ENCODE results near the gene NAA50.

NAA50 gene

GRCh38 chr3:113745756-113746547, at the start of gene NAA50:
Gene NAA50 (minus strand): TSS chr3:113746249. CDS start chr3:113745949, 300 bp downstream.
- peak; percentile 95 for DNase-seq (ENCODE audit: low spot score)
- peak; percentile 91 for FAIRE-seq

GRCh38 chr3:113795693-113796092, 49.6 kb upstream of the NAA50 start:
- DNase-seq (ENCODE audit: low spot score) (no peak), FAIRE-seq (no peak)

GRCh38 chr3:113794526-113794925, 48.5 kb upstream of the NAA50 start:
- FAIRE-seq, result no peak
- DNase-seq (ENCODE audit: low spot score), result no peak

GRCh38 chr3:113791381-113791780, 45.3 kb upstream of the NAA50 start:
- DNase-seq (ENCODE audit: low spot score) (no peak), FAIRE-seq (no peak)

- FAIRE-seq, result no peak
- DNase-seq (ENCODE audit: low spot score), result no peak
These were observed 37.9 kb upstream of the NAA50 start for GRCh38 chr3:113783980-113784379.

GRCh38 chr3:113783463-113783862, 37.4 kb upstream of the NAA50 start:
- DNase-seq (ENCODE audit: low spot score) (peak; percentile 53), FAIRE-seq (no peak)

GRCh38 chr3:113776564-113776963, 30.5 kb upstream of the NAA50 start:
- FAIRE-seq, result no peak
- DNase-seq (ENCODE audit: low spot score), result no peak

GRCh38 chr3:113775516-113775915, 29.5 kb upstream of the NAA50 start:
- DNase-seq (ENCODE audit: low spot score), result no peak
- no peak for FAIRE-seq

GRCh38 chr3:113773381-113773780, 27.3 kb upstream of the NAA50 start:
- no peak for DNase-seq (ENCODE audit: low spot score)

GRCh38 chr3:113771993-113772392, 25.9 kb upstream of the NAA50 start:
- FAIRE-seq (no peak), DNase-seq (ENCODE audit: low spot score) (no peak)

More at GRCh38 chr3:113773381-113773780, 27.3 kb upstream of the NAA50 start:
- FAIRE-seq, result no peak

- DNase-seq (ENCODE audit: low spot score), result peak; percentile 60
- FAIRE-seq, result no peak
These were observed 23.5 kb upstream of the NAA50 start for GRCh38 chr3:113769551-113769950.

GRCh38 chr3:113764698-113765097, 18.6 kb upstream of the NAA50 start:
- FAIRE-seq (no peak), DNase-seq (ENCODE audit: low spot score) (no peak)

GRCh38 chr3:113758389-113759024, 12.5 kb upstream of the NAA50 start:
- no peak for DNase-seq (ENCODE audit: low spot score)
- FAIRE-seq, result peak; percentile 27

- no peak for DNase-seq (ENCODE audit: low spot score)
- FAIRE-seq, result no peak
These were observed 8.6 kb upstream of the NAA50 start for GRCh38 chr3:113754494-113755159.

GRCh38 chr3:113753376-113753985, 7.4 kb upstream of the NAA50 start:
- FAIRE-seq, result no peak
- DNase-seq (ENCODE audit: low spot score), result no peak

- no peak for FAIRE-seq
- DNase-seq (ENCODE audit: low spot score), result no peak
These were observed 5.1 kb upstream of the NAA50 start for GRCh38 chr3:113751141-113751540.

- FAIRE-seq, result no peak
- peak; percentile 10 for DNase-seq (ENCODE audit: low spot score)
These were observed 1.4 kb upstream of the NAA50 start for GRCh38 chr3:113747283-113748046.

GRCh38 chr3:113746548-113747282, 666 bp upstream of the NAA50 start, which contains the start of gene ATP6V1A:
Gene ATP6V1A (plus strand): TSS chr3:113747035. CDS start chr3:113778754, 31,719 bp downstream.
- peak; percentile 90 for DNase-seq (ENCODE audit: low spot score)
- FAIRE-seq, result peak; percentile 72

- FAIRE-seq, result no peak
- DNase-seq (ENCODE audit: low spot score), result peak; percentile 87
These were observed 901 bp downstream of the NAA50 start for GRCh38 chr3:113744941-113745755.
